GM12878 (cell line): ENCODE results near the gene OR56A4. TPM values are rescaled to one million over a fixed set of nuclear protein-coding genes. Genes with fewer than 3 reads are reported as not detected.

Experiments
- ATAC-seq: fragments of 200-7000 bp; cut with Tn5 transposase; 3 replicates; pipeline ENCODE4 v1.9.1; 2020; ENCODE audit warnings: mild to moderate bottlenecking, moderate library complexity
- Bru-seq: library from RNA; stranded (reverse); fragments of 400-500 nt; gene quantifications from one replicate; lab custom pipeline; 2021; lab: Mats Ljungman, UMichigan
- BruChase-seq, 2 experiments: library from RNA; stranded (reverse); fragments of 400-500 nt; gene quantifications; one replicate each; lab custom pipeline; 2021; lab: Mats Ljungman, UMichigan
- BruUV-seq: library from RNA; stranded (reverse); fragments of 400-500 nt; replicated peaks from 2 replicates; lab custom pipeline; 2021; lab: Mats Ljungman, UMichigan
- CTCF ChIA-PET: fragments of 300-600 bp; sonication (Branson Sonifier 250); formaldehyde crosslinking; extraction: SDS; loops from one replicate; lab custom pipeline; 2021; ENCODE audit warnings: inconsistent platforms; lab: Yijun Ruan, JAX
- POLR2A ChIA-PET: fragments of 350-600 bp; formaldehyde crosslinking; extraction: SDS; loops from one replicate; lab custom pipeline; 2021; ENCODE audit warnings: inconsistent platforms; lab: Charles Lee
- RAD21 ChIA-PET: fragments of 300-600 bp; sonication (Branson Sonifier 250); formaldehyde crosslinking; loops from one replicate; lab custom pipeline; 2023; ENCODE audit warnings: antibody characterized with exemption; ENCODE audit not compliant: unreplicated experiment; lab: Charles Lee
- SMC1A ChIA-PET: fragments of 300-600 bp; sonication (Branson Sonifier 250); formaldehyde crosslinking; loops from one replicate; lab custom pipeline; 2023; ENCODE audit not compliant: unreplicated experiment, uncharacterized antibody; lab: Charles Lee
- DNase-seq: peaks from one replicate; pipeline ENCODE4 v3.0.0-alpha.2; 2011; ENCODE audit warnings: low read depth, low spot score
- FAIRE-seq: peaks from 3 replicates; lab custom pipeline; 2011; peaks lifted over from hg19 to GRCh38; lab: Jason Lieb, UNC
- H2AFZ ChIP-seq: 2 replicates; pipeline ENCODE4 v1.6.0; 2011; ENCODE audit warnings: low read depth, low read length, control low read depth; ENCODE audit not compliant: control insufficient read depth
- H3K27ac ChIP-seq: 2 replicates; pipeline ENCODE4 v1.5.1; 2011; ENCODE audit warnings: control low read depth; ENCODE audit not compliant: control insufficient read depth, insufficient read depth
- H3K27me3 ChIP-seq, 2 experiments: replicated peaks in 1 of 2; 2 replicates each; pipeline versions ENCODE4 v1.6.0 to v1.6.1; 2011; ENCODE audit warnings: low read length in 1 of 2; ENCODE audit not compliant: control insufficient read depth in 2 of 2, insufficient read depth in 2 of 2
- H3K36me3 ChIP-seq, 2 experiments: 2 replicates each; pipeline ENCODE4 v1.5.1; 2011; ENCODE audit warnings: low read length in 1 of 2; ENCODE audit not compliant: control insufficient read depth in 2 of 2, insufficient read depth in 2 of 2
- H3K4me1 ChIP-seq: 2 replicates; pipeline ENCODE4 v1.6.1; 2011; ENCODE audit warnings: mild to moderate bottlenecking, low read length, moderate library complexity, mixed read lengths; ENCODE audit not compliant: control insufficient read depth, insufficient read depth
- H3K4me2 ChIP-seq: 2 replicates; pipeline ENCODE4 v1.6.0; 2011; ENCODE audit warnings: control low read depth; ENCODE audit not compliant: control insufficient read depth, insufficient read depth
- H3K4me3 ChIP-seq: fragments of 200-600 bp; sonication (generic); 2 replicates; pipeline ENCODE4 v1.5.1; 2016
- H3K79me2 ChIP-seq: 2 replicates; pipeline ENCODE4 v1.6.0; 2011; ENCODE audit warnings: low read length; ENCODE audit not compliant: control insufficient read depth, insufficient read depth
- H3K9ac ChIP-seq: 2 replicates; pipeline ENCODE4 v1.8.0; 2011; ENCODE audit warnings: low read length, control low read depth, mixed read lengths; ENCODE audit not compliant: control insufficient read depth, insufficient read depth
- H3K9me3 ChIP-seq: replicated peaks from 3 replicates; pipeline ENCODE4 v1.5.1; 2011; ENCODE audit warnings: mild to moderate bottlenecking, low read length; ENCODE audit not compliant: control insufficient read depth, insufficient read depth
- H4K20me1 ChIP-seq: 2 replicates; pipeline ENCODE4 v1.6.0; 2011; ENCODE audit not compliant: control insufficient read depth, insufficient read depth
- BMI1 ChIP-seq: fragments of 450-650 bp; IDR thresholded peaks from 2 replicates; pipeline ENCODE4 v1.6.1; 2016; ENCODE audit warnings: mild to moderate bottlenecking, moderate library complexity, borderline replicate concordance
- FOXM1 ChIP-seq: IDR thresholded peaks from 2 replicates; pipeline ENCODE4 v1.6.1; 2012; ENCODE audit warnings: low read depth, mild to moderate bottlenecking, inconsistent platforms, low read length, moderate library complexity
- MEF2A ChIP-seq: IDR thresholded peaks from 2 replicates; pipeline ENCODE4 v1.6.1; 2011; ENCODE audit warnings: low read depth, mild to moderate bottlenecking, low read length, moderate library complexity; ENCODE audit not compliant: insufficient read depth
- PML ChIP-seq: IDR thresholded peaks from 2 replicates; pipeline ENCODE4 v1.6.1; 2012; ENCODE audit warnings: low read length, inconsistent platforms
- PRDM15 ChIP-seq: fragments of 450-650 bp; formaldehyde crosslinking; IDR thresholded peaks from 2 replicates; pipeline ENCODE4 v1.4.0; 2020; ENCODE audit warnings: mild to moderate bottlenecking, moderate library complexity
- in situ Hi-C: fragments of 300-500 bp; cut with MboI; formaldehyde crosslinking; loops from 9 replicates; pipeline ENCODE4 v1.14.3; 2018; ENCODE audit warnings: mixed read lengths
- intact Hi-C: fragments of 100-400 bp; cut with micrococcal nuclease; formaldehyde crosslinking; loops from one replicate; pipeline ENCODE4 v1.14.2; 2022; ENCODE audit not compliant: unreplicated experiment
- long read RNA-seq, 2 experiments: library from polyadenylated mRNA; unstranded; transcript quantifications; one replicate each; pipeline ENCODE4 v2.0.0, GENCODE V29; 2019 to 2020
- polyA minus RNA-seq, 3 experiments: library from RNA; depleted of rRNA, polyadenylated mRNA; stranded (reverse); fragments of >200 nt; gene quantifications; 2 replicates each; pipeline ENCODE4 v1.2.3, GENCODE V29; 2011
- polyA plus RNA-seq, 11 experiments: library from polyadenylated mRNA; depleted of rRNA in 4 of 11; unstranded in 6 of 11; stranded (reverse) in 5 of 11; fragments of >200 nt; fragmentation: Nextera tagmentation in 4 of 11; fragmentation: Illumina TruSeq in 1 of 11; extraction: Ambion mirVana in 4 of 11; extraction: Trizol in 1 of 11; gene quantifications; 1 replicate in 1 of 11; 2 replicates in 10 of 11; pipeline versions ENCODE4 v1.2.1 to v1.2.3, GENCODE V29; 2011 to 2016; ENCODE audit warnings: inconsistent platforms in 2 of 11, missing spikeins in 2 of 11, low read depth in 1 of 11
- total RNA-seq, 4 experiments: library from RNA; depleted of rRNA in 3 of 4; stranded (reverse); fragments of >200 nt in 3 of 4; fragmentation: Illumina TruSeq in 1 of 4; extraction: Trizol in 1 of 4; gene quantifications; 2 replicates each; pipeline versions ENCODE4 v1.2.1 to v1.2.3, GENCODE V29; 2013 to 2021

The OR56A4 gene
- total RNA-seq (2013; cell fraction: nucleolus; rRNA removed): not detected in 2 replicates
- not detected in 2 replicates for total RNA-seq (2014; rRNA removed)
- total RNA-seq (2014; rRNA removed; fragmentation: Illumina TruSeq; extraction: Trizol): not detected in 2 replicates
- not detected in 2 replicates for total RNA-seq (2021)
- not detected for polyA plus RNA-seq (2011; ENCODE audit: low read depth)
- polyA plus RNA-seq (2011; rRNA removed): not detected in 2 replicates
- not detected in 2 replicates for polyA plus RNA-seq (2011; cell fraction: cytosol; rRNA removed)
- not detected in 2 replicates for polyA plus RNA-seq (2011; cell fraction: nucleus; rRNA removed)
- polyA plus RNA-seq (2012): not detected in 2 replicates
- polyA plus RNA-seq (2014; fragmentation: Illumina TruSeq; extraction: Trizol): not detected in 2 replicates
- not detected for polyA plus RNA-seq (2014; fragmentation: Nextera tagmentation; extraction: Ambion mirVana)
- not detected in 2 replicates for polyA plus RNA-seq (2014; rRNA removed)
- polyA plus RNA-seq (2016; fragmentation: Nextera tagmentation; extraction: Ambion mirVana): not detected
- polyA minus RNA-seq (2011; rRNA and poly(A)+ RNA removed): not detected in 2 replicates
- not detected in 2 replicates for polyA minus RNA-seq (2011; cell fraction: cytosol; rRNA and poly(A)+ RNA removed)
- 0.10 and 0.12 TPM in 2 replicates for polyA minus RNA-seq (2011; cell fraction: nucleus; rRNA and poly(A)+ RNA removed)
- Bru-seq, nascent RNA: percentile 9 among the genes with signal in this experiment
- percentile 15 among the genes with signal in this experiment for BruChase-seq, experiment 1, labeled RNA remaining after a 6-hour chase
- BruChase-seq, experiment 2, labeled RNA remaining after a 2-hour chase: percentile 14 among the genes with signal in this experiment
- long read RNA-seq, experiment 1: 0 reads
- long read RNA-seq, experiment 2: 0 reads

- no peak for ATAC-seq
- intact Hi-C loops: no loop called here
- no peaks in the 10 kb centered on the region for H3K27me3 ChIP-seq
- no peak within 1 kb of the TSS for H3K4me2 ChIP-seq
- no TSS peak for BruUV-seq
- no peaks in the 10 kb centered on the region for H3K36me3 ChIP-seq
- no peak for FAIRE-seq
- ChIA-PET SMC1A (interaction anchor here (0.7 kb wide), 1 partner anchor 14 kb away, joined by 3 read pairs; no protein-coding TSS in a partner anchor), RAD21 (no interaction called here), CTCF (no interaction called here), POLR2A (no interaction called here)
- no peaks in the 10 kb centered on the region for H4K20me1 ChIP-seq
- H3K79me2 ChIP-seq: no peaks in the 10 kb centered on the region
- no peak for DNase-seq
- no peaks in the 10 kb centered on the region for H3K9me3 ChIP-seq
- H3K9ac ChIP-seq: no peak within 1 kb of the TSS
- no peak within 1 kb of the TSS for H3K4me3 ChIP-seq
- no peak within 1 kb of the TSS for H3K27ac ChIP-seq
- TF ChIP-seq MEF2A (no peak), FOXM1 (no peak), PML (no peak), BMI1 (no peak), PRDM15 (CRISPR knock-in tag) (no peak)
- H2AFZ ChIP-seq: no peak within 1 kb of the TSS
- in situ Hi-C loops: no loop called here
- no peaks in the 10 kb centered on the region for H3K4me1 ChIP-seq
Measured at GRCh38 chr11:6006846-6007245, at the start of gene OR56A4. Gene OR56A4 (minus strand): TSS chr11:6006946. CDS start chr11:6002992, 3,954 bp downstream.
